Measurements from ENCODE around the gene SFRP5.

SFRP5 gene

DNA sequence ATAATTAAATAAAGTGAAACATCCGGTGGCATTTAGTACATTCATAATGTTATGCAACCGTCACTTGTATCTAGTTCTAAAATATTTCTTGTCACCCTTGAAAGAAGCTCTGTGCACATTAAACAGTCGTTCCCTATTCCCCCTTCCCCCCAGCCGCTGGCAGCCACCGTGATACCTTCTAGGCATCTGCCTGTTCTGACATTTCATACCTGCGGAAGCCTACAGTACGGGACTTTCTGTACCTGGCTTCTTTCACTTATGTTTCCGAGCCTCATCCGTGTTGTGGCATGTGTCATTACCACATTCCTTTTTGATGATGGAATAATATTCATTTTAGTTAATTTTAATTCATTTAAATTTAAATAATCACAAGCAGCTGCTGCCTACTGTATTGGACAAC, 13.9 kb upstream of the SFRP5 start:
- no peak for DNase-seq (ENCODE audit: low read depth, low spot score)

DNA sequence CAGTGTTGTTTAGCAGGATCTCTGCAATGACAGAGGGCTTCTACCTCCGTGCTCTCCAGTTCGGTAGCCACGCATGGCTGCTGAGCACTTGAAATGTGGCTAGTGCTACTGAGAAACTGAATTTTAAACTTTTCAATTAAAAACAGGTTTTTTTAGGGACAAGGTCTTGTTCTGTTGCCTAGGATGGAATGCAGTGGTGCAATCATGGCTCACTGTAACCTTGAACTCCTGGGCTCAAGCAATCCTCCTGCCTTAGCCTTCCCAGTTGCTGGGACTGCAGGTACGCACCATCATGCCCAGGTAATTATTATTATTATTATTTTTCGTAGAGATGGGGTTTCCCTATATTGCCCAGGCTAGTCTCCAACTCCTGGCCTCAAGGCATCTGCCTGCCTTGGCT, 13.4 kb upstream of the SFRP5 start:
- DNase-seq (ENCODE audit: low read depth, low spot score) = no peak

DNA sequence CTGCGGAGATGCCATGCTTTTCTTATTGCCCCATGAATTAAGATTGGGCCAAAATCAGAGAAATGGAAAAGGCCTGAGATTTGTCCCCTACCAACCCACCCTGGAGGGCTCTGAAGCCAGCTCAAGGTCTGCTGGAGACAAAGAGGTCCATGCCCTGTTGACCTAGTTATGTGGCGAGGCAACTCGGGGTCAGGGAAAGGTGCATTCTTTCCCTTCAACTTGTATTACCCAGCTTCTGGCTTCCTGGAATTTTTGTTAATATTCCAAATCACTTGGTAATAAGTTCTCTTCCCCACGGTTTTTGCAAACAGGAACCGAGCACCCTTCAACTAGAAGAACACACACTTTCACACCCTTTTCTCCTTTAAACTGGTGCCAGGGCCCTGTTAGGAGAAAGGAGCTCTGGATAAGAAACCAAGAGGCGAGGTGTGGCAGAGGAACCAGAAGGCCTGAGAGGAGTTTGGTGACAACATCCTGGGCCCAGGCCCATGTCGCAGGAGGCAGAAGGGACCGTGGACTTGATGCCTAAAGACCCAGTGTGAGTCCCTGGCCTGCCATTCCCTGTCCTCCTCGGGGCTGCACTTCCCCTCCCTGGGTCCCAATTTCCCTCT, 12.5 kb upstream of the SFRP5 start:
- no peak for DNase-seq (ENCODE audit: low read depth, low spot score)

DNA sequence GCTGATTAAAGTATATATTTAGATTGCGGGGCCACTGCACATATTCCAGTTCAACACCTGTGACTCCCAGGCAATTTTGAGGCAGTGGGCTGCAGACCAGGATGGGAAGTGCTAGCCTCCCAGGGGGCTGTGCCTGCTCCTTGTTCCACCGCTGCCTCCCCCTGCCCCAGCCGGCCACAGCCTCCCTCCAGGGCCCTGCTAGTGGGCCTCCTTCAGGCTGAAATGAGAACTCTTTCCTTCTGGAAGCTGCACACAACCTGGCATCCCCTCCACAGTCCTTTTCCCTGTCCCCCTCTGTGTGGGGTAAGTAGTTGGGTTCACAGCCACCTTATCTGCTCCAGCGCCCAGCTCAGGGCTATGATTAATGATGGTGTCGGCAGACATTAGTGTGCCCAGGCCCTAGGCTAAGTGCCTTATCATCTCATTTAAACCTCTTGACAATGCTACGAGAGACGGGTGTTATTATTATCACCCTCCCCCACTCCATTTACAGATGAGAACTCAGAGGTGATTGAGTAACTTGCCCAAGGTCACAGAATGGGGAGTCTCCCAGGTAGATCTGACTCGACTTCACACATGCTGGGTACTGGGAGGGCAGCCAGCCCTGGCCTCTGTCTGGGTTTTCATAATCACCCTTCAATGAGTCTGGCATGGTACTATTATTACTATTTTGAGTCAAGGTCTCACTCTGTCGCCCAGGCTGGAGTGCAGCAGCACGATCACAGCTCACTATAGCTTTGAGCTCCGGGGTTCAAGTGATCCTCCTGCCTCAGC, 10.8 kb upstream of the SFRP5 start:
- DNase-seq (ENCODE audit: low read depth, low spot score) = no peak

DNA sequence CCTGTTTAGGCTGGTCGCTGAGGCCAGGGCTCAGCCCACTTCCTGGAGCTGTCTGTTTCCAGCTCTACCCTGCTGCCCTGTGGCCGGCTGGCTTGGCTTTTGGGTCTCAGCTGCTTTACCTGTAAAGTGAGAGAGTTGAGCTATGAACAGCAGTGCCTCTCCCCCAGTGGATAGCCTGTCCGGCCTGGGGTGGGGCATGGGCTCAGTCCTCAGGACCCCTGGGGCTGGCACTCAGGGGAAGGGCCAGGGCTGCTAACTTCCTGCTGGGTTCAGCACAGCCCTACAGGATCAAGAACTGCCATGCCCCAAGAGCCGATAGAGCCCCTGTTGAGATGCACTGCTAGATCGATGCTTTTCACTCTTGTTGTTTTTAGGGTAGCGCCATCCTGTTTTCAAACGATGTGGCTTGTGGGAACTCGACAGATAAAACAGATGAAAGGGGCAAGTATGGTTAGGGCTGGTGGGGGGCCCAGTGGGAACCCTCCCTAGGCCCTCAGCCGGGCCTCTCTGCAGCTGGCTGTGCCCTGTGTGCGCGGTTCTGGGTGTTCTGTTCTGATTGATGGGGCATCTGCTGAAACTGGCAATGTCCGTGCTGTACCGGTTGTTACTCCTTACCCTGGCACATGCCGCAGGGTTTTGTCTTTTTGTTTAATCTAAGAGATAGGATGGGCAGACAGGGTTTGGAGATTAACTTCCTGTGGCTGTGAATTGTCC, 10.0 kb upstream of the SFRP5 start:
- DNase-seq (ENCODE audit: low read depth, low spot score) = no peak

DNA sequence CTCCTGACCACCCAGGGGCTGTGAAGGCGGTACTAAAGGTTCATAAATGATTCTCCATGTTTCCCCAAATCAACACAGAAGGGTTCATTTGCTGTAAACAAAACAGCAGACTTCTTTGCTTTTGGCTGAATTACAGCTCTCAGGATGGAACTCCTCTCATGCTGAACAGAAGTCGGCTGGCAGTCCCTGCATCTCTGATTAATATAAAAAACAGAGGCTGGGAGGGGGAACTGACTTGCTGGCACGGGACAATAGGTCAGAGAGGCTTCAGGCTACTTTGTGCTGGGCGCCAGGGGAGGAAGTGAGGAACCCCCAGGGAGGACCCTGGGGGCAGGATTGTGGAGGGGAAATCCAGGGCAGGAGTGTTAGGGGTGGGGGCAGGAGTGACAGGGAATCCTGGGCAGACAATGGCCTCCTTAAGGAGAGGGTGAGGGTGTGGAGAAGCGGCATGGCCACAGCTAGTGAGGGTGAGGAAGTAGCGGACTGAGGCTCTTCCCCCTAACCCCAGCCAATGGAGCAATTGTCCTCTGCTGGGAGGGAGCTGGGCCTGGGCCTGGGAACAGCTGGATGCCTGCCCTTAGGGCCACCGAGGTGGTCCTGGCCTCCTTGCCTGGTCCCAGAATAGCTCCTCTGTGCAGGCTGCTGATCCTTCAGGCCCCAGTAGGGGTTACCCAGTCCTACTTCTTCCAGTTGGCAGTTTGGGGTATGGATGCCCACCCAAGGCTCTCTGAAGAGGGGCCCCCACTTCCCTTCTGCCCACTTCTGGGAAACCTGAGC, 9.2 kb upstream of the SFRP5 start:
- DNase-seq (ENCODE audit: low read depth, low spot score) = no peak

DNA sequence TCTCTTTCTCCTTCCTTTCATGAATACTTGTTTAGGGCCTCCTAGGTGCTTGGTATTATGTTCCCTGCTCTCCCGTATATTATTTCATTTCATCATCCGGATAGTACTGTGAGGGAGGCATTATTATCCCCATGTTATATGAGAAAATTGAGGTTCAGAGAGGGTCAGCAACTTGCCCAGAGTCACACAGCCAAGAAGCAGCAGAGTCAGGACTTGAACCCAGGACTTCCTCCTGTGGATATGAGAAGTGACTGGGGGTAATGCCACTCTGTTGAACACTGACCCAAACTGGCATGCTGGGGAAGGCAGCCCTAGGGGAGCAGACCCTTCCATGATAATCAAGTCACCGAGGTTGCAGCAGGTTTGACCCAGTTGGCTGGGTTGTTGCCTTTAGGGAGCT, 8.2 kb upstream of the SFRP5 start:
- DNase-seq (ENCODE audit: low read depth, low spot score) = no peak

DNA sequence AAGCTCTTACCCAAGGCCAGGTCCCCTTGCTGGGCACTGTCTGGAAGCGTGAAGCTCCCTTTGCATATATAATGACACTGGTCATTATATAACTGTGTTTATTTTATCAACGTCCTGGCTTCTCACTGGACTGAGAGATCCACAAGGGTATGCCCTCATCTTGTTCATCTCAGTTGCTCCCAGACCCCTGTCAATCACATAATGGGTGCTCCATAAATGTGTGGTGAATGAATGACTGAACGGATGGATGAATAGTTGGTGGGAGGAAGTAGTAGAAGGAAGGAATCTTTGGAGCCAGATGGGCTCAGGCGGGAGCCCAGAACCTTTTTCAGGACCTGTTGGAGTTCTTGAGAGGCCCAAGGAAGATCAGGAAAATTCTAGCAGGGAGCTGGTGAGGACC, 7.7 kb upstream of the SFRP5 start:
- DNase-seq (ENCODE audit: low read depth, low spot score) = no peak

DNA sequence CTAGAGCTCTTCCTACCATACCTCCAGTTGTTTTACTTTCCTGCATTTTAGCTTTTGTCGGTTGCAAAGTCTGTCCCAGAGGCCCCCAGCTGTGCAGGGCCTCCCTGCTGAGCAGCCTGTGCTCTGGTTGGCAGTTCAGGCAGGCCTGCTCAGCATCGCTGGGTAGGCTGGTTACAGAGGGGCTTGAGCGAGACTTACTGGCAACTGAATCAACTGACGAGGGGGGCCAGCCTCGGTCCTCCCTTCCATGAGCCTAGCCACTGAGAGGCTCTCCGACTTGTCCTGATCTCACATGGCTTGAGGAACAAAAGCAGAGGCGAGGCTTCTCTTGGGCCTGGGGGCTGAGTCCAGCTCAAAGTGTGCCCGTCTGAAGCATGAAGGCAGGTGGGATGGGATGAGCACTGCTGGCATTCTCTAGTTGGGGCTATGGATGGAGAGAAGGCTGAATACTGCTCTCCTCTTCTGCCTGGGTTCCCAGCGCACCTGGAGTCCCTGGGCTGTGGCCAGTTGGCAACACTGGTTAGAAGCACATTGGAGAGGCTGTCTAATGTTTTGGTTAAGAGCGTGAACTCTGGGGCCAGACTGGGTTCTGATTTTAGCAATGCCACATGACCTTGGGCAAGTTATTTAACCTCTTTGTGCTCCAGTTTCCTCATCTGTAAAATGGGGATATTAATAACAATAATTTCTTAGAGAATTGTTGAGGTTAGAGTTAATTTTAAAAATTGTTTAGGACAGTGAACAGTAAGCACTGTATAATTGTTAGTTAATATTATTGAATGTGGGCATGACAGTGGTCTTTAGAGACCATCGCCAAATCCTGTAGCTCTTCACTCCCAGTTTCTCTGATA, 6.9 kb upstream of the SFRP5 start:
- DNase-seq (ENCODE audit: low read depth, low spot score) = no peak

DNA sequence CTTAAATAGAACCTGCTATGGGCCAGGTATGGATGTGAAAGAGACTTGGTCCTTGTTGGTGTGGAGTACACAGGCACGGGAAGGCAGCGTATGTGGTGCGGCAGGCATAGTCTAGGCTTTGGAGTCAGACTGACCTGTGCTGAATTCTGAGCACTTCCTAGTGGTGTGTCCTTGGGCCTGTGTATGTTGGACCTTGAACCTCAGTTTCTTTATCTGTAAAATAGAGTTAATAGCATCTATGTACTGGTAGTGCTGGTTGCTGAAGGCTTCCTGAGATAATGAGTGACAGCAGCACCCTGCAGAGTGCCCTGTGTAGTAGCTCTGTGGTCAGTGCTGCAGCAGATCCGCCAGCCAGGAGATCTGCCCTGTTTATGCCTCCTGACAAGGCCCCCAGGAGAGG, 5.3 kb upstream of the SFRP5 start:
- no peak for DNase-seq (ENCODE audit: low read depth, low spot score)

DNA sequence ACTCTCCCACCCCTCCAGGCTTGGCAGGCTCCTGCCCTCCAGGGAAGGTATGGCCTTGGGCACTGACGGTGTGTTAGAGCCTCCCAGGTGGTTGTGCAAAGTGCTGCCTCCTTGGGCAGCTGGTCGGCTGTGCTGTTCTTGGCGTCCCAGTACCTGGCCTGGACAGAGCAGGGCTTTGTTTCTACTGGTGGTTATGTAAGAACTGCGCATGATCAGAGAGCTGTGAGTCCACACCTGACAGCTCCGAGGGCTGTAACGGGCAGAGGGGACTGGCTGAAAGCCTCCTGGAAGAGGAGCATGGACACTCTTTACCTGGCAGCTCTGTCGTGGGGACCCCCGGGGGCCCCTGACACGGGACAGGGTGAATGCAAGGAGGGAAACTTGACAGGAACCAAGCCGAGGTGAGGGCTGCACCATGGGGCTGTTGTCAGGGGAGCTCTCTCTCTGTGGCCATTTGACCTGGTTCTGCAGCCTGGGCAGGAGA, 3.1 kb upstream of the SFRP5 start:
- DNase-seq (ENCODE audit: low read depth, low spot score) = no peak

DNA sequence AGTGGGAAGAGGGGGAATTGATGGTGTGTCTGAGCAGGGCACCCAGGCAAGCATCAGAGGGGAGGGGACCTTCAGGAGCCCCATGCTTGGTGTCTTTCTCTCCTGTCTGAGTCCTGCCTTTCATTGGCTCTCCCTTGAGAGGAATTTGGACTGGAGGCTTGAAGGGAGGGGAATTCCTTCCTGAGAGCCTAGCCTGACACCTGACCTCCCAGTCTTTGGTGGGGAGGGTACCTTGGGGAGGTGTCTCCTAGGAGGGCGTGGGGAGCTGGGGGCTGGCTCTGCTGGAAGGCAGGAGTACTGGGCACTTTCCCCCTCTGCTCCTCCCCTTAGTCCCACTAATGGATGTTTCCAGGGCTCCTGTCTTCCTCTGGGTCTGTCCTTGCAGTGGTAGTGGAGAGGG, 1.3 kb upstream of the SFRP5 start:
- DNase-seq (ENCODE audit: low read depth, low spot score) = no peak

DNA sequence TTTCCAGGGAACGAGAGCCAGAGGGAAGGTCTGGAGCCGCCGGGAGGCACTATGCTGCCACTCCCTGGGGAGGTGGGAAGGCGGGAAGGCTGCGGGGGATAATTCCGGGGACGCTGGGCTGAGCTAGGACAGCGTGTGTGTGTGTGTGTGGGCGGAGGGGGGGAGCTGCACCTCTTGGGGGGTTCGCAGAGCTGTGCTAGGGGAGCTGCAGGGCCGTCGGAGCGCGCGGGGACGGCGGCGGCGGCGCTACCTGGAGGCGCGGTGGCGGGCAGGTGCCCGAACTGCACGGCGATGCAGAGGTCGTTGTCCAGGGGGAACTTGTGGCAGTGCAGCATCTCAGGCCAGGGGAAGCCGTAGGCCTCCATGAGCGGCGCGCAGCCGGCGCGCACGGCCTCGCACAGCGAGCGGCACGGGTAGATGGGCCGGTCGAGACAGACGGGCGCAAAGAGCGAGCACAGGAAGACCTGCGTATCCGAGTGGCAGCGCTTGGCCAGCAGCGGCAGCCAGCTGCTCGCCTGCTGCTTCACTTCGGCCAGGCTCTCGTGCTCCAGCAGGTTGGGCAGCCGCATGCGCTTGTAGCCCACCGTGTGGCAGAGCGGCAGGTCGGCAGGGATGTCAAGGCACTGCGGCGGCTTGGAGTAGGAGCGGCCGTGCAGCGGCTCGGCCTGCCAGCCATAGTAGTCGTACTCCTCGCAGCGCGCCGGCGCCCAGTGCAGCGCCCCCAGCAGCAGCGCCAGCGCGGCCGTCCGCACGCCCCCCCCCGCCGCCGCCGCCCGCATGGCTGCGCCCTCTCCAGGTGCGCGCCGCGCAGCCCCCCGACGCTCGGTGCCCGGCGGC, 526 bp downstream of the SFRP5 start:
- DNase-seq (ENCODE audit: low read depth, low spot score) = no peak

DNA sequence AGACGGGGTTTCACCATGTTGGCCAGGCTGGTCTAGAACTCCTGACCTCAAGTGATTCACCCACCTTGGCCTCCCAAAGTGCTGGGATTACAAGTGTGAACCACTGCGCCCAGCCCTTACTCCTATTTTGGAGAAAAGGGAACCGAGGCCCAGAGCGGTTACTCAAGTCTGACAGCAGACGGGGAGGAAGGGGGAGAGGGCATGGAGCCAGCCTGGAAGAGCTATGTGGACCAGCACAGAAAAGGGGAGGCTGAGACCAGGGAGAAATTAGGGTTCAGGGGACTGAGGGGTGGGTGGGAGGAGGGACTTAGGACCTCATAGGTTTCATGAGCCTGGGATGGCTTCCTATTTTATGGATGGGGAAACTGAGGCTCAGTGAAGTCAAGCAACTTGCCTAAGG, 1.5 kb downstream of the SFRP5 start:
- no peak for DNase-seq (ENCODE audit: low read depth, low spot score)

DNA sequence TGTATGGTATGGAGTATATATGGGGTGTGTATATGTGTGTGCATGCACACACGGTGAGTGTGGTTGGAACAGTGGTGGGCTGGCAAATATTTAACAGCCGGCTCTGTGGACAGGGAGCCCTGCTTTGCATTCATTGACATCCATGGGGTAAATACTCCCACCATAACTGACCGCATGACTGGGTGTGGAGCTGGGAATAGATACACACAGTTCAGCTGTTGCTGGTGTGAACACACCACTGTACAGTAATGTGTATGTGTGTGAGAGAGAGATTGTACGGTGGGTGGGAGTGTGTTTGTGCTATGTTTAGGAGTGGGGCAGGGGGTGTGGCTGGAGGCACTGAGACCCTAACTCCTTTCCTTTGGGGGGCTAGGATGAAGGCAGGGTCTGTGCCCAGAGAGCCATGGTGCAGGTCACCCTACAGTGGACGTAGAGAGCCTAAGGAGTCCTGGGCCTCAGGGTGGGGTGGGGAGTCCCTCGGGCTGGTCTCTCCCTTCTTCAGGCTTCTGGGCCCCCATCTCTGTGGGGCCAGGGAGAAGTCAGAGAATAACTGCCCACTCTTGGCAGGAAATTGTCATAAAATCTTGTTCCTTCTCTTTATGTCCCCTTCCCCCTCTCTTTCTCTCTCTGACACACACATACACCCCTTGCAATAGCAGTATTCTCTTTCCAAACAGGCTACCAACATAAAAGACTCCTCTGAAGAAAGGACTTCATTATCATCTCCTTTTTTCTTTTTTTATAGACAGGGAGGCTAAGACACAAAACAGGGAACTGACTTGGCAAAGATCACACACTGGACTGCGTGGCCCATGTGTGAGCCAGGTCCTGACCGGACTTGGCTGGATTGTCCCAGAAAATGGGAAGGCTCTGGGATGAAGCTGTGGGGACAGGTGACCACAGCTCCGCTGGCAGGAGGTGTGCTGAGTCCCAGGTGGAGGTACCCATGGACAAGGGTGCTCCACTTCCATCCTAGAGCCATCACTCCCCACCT, 3.2 kb downstream of the SFRP5 start:
- no peak for DNase-seq (ENCODE audit: low read depth, low spot score)

DNA sequence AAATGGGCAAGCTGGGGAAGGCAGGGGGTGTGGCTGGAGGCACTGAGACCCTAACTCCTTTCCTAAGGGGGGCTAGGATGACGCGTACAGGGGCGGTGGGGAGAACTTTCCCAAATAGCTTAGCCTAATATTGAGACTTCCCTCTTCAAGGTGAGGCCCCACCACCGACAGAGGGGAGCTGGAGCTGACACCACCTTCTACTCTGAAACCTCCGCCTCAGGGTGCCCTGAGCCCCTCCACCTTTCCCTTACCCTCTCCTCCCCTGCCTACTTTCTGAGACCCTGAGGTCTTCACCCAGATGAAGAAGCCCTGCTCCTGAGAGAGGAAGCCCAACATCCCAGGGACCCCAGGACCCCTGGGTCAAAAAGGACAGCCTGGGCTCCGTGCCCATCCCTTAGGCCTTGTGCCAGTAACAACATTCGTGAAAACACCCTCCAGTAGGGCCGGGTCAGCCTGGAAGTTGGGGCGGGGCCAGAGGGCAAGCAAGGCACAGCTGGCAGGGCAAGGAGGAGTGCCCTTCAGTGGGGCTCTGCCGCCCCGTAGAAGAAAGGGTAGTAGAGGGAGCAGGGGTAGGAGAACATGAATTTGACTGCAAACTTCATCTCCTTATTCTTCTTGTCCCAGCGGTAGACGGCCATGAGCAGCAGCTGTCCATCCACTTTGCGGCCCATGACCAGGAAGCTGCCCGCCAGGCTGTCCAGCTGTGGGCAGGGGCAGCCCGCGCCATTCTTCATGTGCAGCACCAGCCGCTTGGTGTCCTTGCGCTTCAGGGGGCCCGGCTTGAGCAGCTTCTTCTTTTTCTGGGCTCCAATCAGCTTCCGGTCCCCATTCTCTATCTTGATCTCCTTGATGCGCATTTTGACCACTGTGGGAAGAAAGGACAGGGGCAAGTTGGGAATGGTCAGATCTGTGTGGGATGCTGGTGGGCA, 4.5 kb downstream of the SFRP5 start:
- DNase-seq (ENCODE audit: low read depth, low spot score) = no peak

DNA sequence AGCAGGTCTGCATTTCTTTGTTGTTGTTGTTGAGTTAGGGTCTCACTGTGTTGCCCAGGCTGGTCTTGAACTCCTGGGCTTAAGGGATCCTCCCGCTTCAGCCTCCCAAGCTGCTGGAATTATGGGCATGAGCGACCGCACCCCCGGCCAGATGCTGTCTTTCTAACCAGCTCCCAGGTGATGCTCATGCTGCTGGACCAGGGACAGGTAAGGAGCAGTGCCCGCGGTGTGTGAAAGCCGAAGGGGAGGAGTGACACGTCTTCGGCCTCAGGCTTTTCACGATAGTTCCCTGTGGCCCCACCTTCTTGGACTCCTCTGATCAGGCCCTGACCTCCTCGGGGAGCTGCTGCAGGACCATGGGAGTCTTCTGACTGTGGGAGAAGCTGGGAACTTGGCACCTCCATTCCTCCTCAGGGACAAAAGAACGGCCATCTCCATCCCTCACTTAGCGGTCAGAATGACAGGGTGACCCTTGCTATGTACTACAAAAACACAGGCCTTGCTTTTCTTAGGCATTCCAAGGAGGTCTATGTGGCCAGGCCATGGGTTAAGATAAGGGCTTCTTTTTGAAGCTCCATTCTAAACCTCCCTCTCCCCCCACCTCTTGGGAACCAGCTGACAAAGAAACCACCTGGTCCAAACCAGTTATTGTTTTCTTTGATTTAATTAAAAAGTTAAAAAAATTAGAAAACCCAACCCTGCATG, 5.5 kb downstream of the SFRP5 start:
- DNase-seq (ENCODE audit: low read depth, low spot score) = no peak

Data from activated CD4-positive, CD25-positive, alpha-beta regulatory T cell treated with anti-CD3 and anti-CD28 coated beads, Interleukin-2, amount 50 U/mL, for 16 hours (primary cell).